CD14-positive monocyte (primary cell): ENCODE measurements around the gene NMUR1. TPM values are rescaled to one million over a fixed set of nuclear protein-coding genes. Genes with fewer than 3 reads are reported as not detected.

Experiments used
- DNase-seq, 3 donors: peaks; one replicate each; pipeline ENCODE4 v3.0.0-alpha.2; 2011 to 2022
- H2AFZ ChIP-seq: 2 replicates; pipeline ENCODE4 v1.6.0; 2012; ENCODE audit warnings: mild to moderate bottlenecking, low read depth, low read length, inconsistent platforms; ENCODE audit not compliant: insufficient read depth, poor library complexity, severe bottlenecking
- H3K27ac ChIP-seq, 2 donors: 1 replicate in 1 of 2; 2 replicates in 1 of 2; pipeline ENCODE4 v1.5.1; 2012 to 2013; ENCODE audit warnings: low read length in 2 of 2, control low read depth in 1 of 2, inconsistent platforms in 1 of 2, low read depth in 1 of 2, mild to moderate bottlenecking in 1 of 2
- H3K27me3 ChIP-seq, 2 donors: one replicate each; pipeline versions ENCODE4 v1.6.0 to v1.6.1; 2011 to 2013; ENCODE audit warnings: low read length in 2 of 2; ENCODE audit not compliant: control insufficient read depth in 2 of 2, insufficient read depth in 2 of 2
- H3K36me3 ChIP-seq, 2 donors: replicated peaks in 1 of 2; 1 replicate in 1 of 2; 2 replicates in 1 of 2; pipeline versions ENCODE4 v1.5.1 to v1.6.1; 2012 to 2013; ENCODE audit warnings: low read length in 2 of 2, control low read depth in 1 of 2, inconsistent platforms in 1 of 2, mild to moderate bottlenecking in 1 of 2; ENCODE audit not compliant: insufficient read depth in 2 of 2, control insufficient read depth in 1 of 2
- H3K4me1 ChIP-seq, 2 donors: 1 replicate in 1 of 2; 2 replicates in 1 of 2; pipeline versions ENCODE4 v1.5.1 to v1.6.1; 2012 to 2013; ENCODE audit warnings: low read length in 2 of 2, control low read depth in 1 of 2, inconsistent platforms in 1 of 2, mild to moderate bottlenecking in 1 of 2, moderate library complexity in 1 of 2; ENCODE audit not compliant: insufficient read depth in 2 of 2, control insufficient read depth in 1 of 2
- H3K4me2 ChIP-seq: replicated peaks from 2 replicates; pipeline ENCODE3; 2012; ENCODE audit warnings: low read length, moderate library complexity, mild to moderate bottlenecking; ENCODE audit not compliant: poor library complexity, severe bottlenecking; ENCODE audit errors: extremely low read depth
- H3K4me3 ChIP-seq, 3 experiments: fragments of 200-600 bp in 1 of 3; sonication (generic) in 1 of 3; replicated peaks in 1 of 3; 1 replicate in 2 of 3; 2 replicates in 1 of 3; pipeline ENCODE4 v1.5.1; 2011 to 2013; ENCODE audit warnings: low read length in 3 of 3, mild to moderate bottlenecking in 3 of 3, control low read depth in 2 of 3, low read depth in 2 of 3, inconsistent platforms in 1 of 3, moderate library complexity in 1 of 3
- H3K79me2 ChIP-seq: 2 replicates; pipeline ENCODE4 v1.6.0; 2012; ENCODE audit warnings: mild to moderate bottlenecking, control low read depth, inconsistent platforms, low read length, moderate library complexity; ENCODE audit not compliant: insufficient read depth
- H3K9ac ChIP-seq: 2 replicates; pipeline ENCODE4 v1.6.0; 2017; ENCODE audit warnings: low read length, mild to moderate bottlenecking; ENCODE audit not compliant: insufficient read depth, poor library complexity, severe bottlenecking
- H3K9me3 ChIP-seq, 2 donors: replicated peaks in 1 of 2; 1 replicate in 1 of 2; 2 replicates in 1 of 2; pipeline versions ENCODE4 v1.5.1 to v1.6.1; 2012 to 2013; ENCODE audit warnings: low read length in 2 of 2, control low read depth in 1 of 2; ENCODE audit not compliant: control insufficient read depth in 1 of 2, insufficient read depth in 1 of 2
- H4K20me1 ChIP-seq: 2 replicates; pipeline ENCODE4 v1.6.0; 2012; ENCODE audit warnings: mild to moderate bottlenecking, low read length, control low read depth, moderate library complexity; ENCODE audit not compliant: insufficient read depth
- H3K27ac Mint-ChIP-seq, 7 donors: one replicate each; pipeline ENCODE4 v1.8.0; 2020; ENCODE audit warnings: mild to moderate bottlenecking in 7 of 7, mixed read lengths in 7 of 7, moderate library complexity in 6 of 7, inconsistent platforms in 2 of 7
- H3K27me3 Mint-ChIP-seq, 3 donors: one replicate each; pipeline ENCODE4 v1.8.0; 2021 to 2022; ENCODE audit warnings: low read depth in 3 of 3, mild to moderate bottlenecking in 3 of 3, mixed read lengths in 3 of 3, moderate library complexity in 3 of 3, inconsistent platforms in 1 of 3
- H3K36me3 Mint-ChIP-seq, 2 donors: one replicate each; pipeline ENCODE4 v1.8.0; 2020; ENCODE audit warnings: mixed read lengths in 2 of 2, inconsistent platforms in 1 of 2, mild to moderate bottlenecking in 1 of 2
- H3K4me1 Mint-ChIP-seq: one replicate; pipeline ENCODE4 v1.8.0; 2020; ENCODE audit warnings: mild to moderate bottlenecking, mixed read lengths
- H3K4me3 Mint-ChIP-seq, 2 donors: one replicate each; pipeline ENCODE4 v1.8.0; 2020; ENCODE audit warnings: mild to moderate bottlenecking in 2 of 2, mixed read lengths in 2 of 2, moderate library complexity in 1 of 2
- H3K9me3 Mint-ChIP-seq, 7 donors: one replicate each; pipeline ENCODE4 v1.8.0; 2020 to 2022; ENCODE audit warnings: mixed read lengths in 7 of 7, mild to moderate bottlenecking in 6 of 7, moderate library complexity in 6 of 7, inconsistent platforms in 2 of 7
- WGBS: methylation state at CpG from one replicate; pipeline ENCODE4 v1.1.5; 2013; ENCODE audit warnings: missing lambda C conversion rate; ENCODE audit not compliant: insufficient coverage; 5-methylcytosine and 5-hydroxymethylcytosine counted together
- intact Hi-C, 2 donors: fragments of 100-400 bp; cut with micrococcal nuclease; formaldehyde crosslinking; loops; one replicate each; pipeline versions ENCODE4 v1.15.0 to v1.15.1; 2023
- polyA plus RNA-seq, 3 donors: library from polyadenylated mRNA; depleted of rRNA in 1 of 3; unstranded in 2 of 3; stranded (reverse) in 1 of 3; fragments of 300-500 nt in 2 of 3; fragments of >200 nt in 1 of 3; fragmentation: Illumina TruSeq in 2 of 3; gene quantifications; 1 replicate in 2 of 3; 2 replicates in 1 of 3; pipeline ENCODE4 v1.2.3, GENCODE V29; 2012 to 2021
- TF ChIP-seq, protein P1 (sequence below): fragments of 200-600 bp; IDR thresholded peaks from one replicate; pipeline ENCODE4 v1.8.0; 2022; ENCODE audit warnings: antibody characterized with exemption, mild to moderate bottlenecking

NMUR1 gene
- polyA plus RNA-seq, 3 donors, result not detected

DNA sequence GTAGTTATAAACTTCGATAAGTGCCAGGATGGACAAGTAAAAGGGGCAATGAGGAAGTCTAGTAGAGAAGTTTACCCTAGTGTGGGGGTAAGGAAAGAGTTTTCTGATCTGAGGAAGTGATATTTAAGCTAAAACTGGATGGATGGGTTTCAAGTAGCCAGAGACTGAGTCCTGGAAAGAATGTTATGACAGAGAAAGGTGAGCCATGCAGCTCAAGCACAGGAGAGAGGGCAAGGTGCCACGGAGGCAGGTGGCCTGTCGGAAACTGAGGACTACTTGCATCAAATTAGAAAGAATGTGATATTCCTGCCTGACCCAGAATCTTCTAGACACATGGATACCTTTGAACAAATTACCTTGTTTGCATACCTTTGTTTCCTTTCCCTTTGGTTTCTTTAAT is 26.5 kb downstream of the NMUR1 start:
- Mint-ChIP-seq H3K27ac (peak overlapping the region in 1 of 7 donors; percentile 2), H3K9me3 (no peaks in the 10 kb centered on the region), H3K4me1 (no peaks in the 10 kb centered on the region), H3K27me3 (peaks cover 0 to 1% (median 0%) of the 10 kb centered on the region in 3 donors), H3K36me3 (no peaks in the 10 kb centered on the region), H3K4me3 (no peak overlapping the region)
- 31% methylated on average over 1 of the region's 3 CpGs for WGBS
- Histone ChIP-seq H2AFZ (no peak overlapping the region), H3K4me1 (no peaks in the 10 kb centered on the region), H3K79me2 (no peaks in the 10 kb centered on the region), H4K20me1 (no peaks in the 10 kb centered on the region), H3K9ac (no peak overlapping the region), H3K9me3 (no peaks in the 10 kb centered on the region), H3K27me3 (no peaks in the 10 kb centered on the region), H3K36me3 (no peaks in the 10 kb centered on the region), H3K4me3 (no peak overlapping the region), H3K4me2 (no peak overlapping the region), H3K27ac (no peak overlapping the region)
- DNase-seq, result no peak
- intact Hi-C loops, result no loop called here
- TF ChIP-seq, protein P1, sequence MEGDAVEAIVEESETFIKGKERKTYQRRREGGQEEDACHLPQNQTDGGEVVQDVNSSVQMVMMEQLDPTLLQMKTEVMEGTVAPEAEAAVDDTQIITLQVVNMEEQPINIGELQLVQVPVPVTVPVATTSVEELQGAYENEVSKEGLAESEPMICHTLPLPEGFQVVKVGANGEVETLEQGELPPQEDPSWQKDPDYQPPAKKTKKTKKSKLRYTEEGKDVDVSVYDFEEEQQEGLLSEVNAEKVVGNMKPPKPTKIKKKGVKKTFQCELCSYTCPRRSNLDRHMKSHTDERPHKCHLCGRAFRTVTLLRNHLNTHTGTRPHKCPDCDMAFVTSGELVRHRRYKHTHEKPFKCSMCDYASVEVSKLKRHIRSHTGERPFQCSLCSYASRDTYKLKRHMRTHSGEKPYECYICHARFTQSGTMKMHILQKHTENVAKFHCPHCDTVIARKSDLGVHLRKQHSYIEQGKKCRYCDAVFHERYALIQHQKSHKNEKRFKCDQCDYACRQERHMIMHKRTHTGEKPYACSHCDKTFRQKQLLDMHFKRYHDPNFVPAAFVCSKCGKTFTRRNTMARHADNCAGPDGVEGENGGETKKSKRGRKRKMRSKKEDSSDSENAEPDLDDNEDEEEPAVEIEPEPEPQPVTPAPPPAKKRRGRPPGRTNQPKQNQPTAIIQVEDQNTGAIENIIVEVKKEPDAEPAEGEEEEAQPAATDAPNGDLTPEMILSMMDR, result no peak

DNA sequence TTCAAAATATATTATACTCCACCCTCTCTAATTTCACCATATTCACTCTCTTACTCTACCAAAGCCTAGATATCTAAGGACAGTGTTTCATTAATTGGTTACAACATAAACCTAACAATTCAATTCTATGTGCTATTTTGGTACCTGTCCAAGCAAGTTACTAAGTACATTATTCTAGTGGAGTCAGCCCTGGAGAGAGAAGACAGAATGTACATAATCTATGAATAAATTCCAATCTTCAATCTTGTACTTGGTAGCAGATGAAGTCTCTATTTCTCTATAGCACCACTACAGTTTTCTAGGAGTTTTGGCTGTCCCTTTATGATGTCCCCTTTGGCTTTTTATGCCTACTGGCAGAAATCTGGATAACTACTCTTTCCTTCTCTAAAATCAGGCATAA is 27.6 kb downstream of the NMUR1 start:
- Mint-ChIP-seq H3K9me3 (no peaks in the 10 kb centered on the region), H3K4me3 (no peak overlapping the region), H3K4me1 (no peaks in the 10 kb centered on the region), H3K27me3 (peaks cover 0 to 1% (median 0%) of the 10 kb centered on the region in 3 donors), H3K36me3 (no peaks in the 10 kb centered on the region), H3K27ac (no peak overlapping the region)
- TF ChIP-seq, protein P1, result no peak
- no peak overlapping the region for H2AFZ ChIP-seq
- H3K79me2 ChIP-seq, result no peaks in the 10 kb centered on the region
- intact Hi-C loops, result no loop called here
- no peaks in the 10 kb centered on the region for H3K27me3 ChIP-seq
- no peak overlapping the region for H3K27ac ChIP-seq
- DNase-seq, result no peak
- no peaks in the 10 kb centered on the region for H3K4me1 ChIP-seq
- no peaks in the 10 kb centered on the region for H3K9me3 ChIP-seq
- no peaks in the 10 kb centered on the region for H3K36me3 ChIP-seq
- no peak overlapping the region for H3K4me3 ChIP-seq
- H3K9ac ChIP-seq, result no peak overlapping the region
- H4K20me1 ChIP-seq, result no peaks in the 10 kb centered on the region
- no peak overlapping the region for H3K4me2 ChIP-seq
